ACHN (cell line): ENCODE data around the gene ELF2.
"Not testable (repeated sequence)": the region's sequence is repeated elsewhere in the genome, so short reads cannot be mapped to it uniquely, and the experiment has no call there.

Experiments used
- DNase-seq: peaks from one replicate; pipeline ENCODE4 v3.0.0-alpha.2; 2015
- in situ Hi-C: cut with HindIII; loops from 2 replicates; pipeline ENCODE4 v1.10.0; 2017; ENCODE audit warnings: low sequenced_read_pairs, low pct_ligation_motif_present, low pct_unique_long_range_greater_than_20kb

ELF2 gene

DNA sequence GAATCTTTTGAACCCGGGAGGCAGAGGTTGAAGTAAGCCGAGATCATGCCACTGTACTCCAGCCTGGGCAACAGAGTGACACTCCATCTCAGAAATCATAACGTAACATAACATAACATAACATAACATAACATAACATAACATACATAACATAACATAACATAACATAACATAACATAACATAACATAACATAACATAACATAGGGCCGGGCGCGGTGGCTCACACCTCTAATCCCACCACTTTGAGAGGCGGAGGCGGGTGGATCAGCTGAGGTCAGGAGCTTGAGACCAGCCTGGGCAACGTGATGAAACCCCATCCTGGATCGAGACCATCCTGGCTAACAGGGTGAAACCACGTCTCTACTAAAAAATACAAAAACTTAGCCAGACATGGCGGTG is 84.7 kb downstream of the ELF2 start:
- in situ Hi-C loops, result no loop called here
- DNase-seq, result no peak

DNA sequence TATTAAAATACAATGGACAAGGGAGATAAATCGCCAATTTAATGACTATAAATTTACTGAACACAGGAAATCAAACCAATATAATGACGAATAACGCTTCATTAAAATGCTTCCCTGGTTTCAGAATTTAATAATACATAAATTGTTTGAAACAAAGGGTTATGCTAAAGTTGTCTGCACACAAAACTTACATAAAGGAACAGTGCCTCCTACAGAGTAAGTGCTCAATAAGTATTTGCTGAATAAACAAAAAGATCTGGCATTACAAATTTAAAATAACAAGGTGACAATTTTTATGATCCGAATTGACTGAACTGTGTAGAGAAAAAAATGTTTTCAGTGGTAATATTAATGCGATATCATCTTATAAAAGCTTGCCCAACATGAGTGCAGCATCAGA is 91.9 kb downstream of the ELF2 start:
- in situ Hi-C loops, result no loop called here
- peak; percentile 24 for DNase-seq

DNA sequence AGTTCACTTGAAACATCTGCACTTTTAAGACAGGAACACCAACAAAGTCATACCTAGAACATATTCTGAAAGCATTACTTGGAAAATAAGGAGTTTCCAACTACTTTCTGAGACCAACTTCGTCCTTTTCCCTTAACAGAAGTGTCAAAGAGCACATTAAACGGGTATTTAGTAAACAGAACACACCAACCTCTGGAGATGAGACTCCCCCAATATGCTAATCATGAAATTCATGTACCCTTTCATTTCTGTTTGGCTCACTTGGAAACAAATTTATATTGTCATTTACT is 92.3 kb downstream of the ELF2 start:
- in situ Hi-C loops, result no loop called here
- DNase-seq, result no peak

DNA sequence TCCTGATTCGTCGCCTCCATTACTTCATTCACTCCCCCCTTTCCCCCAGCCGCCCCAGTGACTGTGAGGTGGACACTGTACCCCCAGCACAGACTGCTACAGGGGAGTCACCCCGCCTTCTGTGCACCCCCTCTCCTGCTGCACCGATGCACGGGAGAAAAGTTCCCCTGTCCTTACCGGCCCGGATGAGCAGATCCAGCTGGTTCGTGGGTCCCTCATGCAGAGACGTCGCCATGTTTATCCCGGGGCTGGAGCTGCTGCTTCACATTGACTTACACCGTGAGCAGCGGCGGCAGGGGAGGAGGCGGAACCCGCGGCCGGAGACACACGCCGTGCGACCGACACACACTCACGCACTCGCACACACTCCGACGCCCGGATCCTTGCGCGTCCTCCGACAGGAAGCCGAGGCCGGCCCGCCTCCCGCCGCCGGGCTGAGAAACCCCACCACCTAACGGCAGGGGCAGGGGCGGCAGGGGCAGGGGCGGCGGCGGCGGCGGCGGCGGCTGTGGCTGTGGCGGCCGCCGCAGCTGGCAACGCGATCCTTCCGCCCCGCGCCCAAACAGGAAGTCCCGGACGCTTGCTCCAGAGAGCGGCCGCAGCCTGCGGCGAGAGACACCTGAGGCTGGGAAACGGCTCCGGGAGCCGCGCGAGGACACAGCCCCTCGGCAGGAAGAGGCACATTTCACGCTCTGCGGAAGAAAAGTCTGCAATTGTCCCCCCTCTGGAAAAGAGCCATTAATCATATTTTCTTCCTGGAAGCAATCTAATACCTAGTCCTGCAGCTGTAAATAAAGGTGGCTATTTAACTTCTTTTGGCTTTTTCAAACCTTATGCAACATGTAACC is 92.8 kb downstream of the ELF2 start:
- DNase-seq, result peak; percentile 90
- in situ Hi-C loops, result no loop called here

DNA sequence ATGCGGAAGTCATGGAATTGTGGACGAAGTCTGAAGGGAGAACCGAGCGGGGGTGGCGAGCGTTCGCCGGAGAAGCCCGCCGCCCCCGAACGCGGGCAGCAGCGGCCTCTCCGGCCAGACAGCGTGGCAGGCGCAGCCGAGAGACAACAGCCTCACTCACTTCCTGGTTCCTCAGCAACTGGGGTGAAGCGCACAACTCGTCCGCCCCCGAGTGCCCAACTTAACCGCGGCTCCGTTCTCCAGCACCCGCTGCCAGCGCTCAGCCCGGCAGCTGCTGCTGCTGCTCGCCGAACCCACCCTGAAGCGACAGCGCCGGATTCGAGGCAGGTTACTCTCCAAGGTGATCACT is 93.4 kb downstream of the ELF2 start:
- peak; percentile 64 for DNase-seq
- in situ Hi-C loops, result no loop called here

DNA sequence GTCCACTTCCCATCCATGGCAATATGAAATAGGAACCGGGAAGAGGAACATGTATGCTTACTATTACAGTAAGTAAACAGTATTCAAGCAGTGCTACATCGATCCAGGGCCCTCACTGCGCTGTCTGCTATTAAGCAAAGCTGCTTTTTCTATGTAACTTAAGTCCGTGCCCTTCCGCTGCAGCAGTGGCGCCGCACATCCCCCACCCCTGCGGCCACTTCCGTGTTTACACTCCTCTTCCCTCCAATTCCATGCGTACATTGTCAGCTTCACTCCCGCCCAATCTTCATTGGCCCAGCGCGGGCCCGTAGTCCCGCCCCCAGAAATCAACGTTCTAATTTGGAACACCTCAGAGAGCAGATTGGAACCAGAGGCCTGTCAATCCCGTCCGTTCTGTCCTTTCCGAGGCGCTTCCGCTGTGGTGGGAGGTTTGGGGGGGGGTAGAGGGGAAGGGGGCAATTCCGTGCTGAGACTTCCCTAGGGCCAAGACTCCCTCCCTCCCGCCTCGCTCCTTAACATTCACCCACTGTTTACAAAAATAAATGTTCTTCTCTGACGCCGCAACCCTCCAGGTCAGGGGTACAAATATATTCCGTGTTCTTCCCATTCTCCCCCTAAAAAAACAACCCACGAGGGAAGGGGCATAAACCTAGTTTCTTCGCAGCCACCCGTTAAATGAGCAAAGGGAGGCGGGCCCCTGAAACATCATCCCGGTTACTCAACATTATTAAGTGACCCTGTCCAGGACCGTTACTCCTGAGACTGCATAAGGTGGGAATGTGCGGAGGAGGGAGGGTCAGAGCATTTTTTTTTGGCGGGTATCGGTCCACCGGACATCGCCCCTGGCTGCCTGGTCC is 94.0 kb downstream of the ELF2 start:
- peak; percentile 98 for DNase-seq
- in situ Hi-C loops, result no loop called here

DNA sequence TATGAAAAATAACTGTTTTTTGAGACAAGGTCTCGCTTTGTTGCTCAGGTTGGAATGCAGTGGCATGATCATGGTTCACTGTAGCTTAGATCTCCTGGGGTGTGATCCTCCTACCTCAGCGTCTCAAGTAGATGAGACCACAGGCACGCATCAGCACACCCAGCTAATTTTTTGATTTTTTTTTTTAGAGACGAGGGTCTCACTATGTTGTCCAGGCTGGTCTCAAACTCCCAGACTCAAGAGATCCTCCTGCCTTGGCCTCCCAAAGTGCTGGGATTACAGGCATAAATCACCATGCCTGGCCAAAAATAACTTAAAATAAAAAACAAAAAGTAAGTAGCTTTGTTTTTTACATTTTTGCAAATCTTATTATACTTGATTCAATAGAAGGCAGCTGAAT is 98.1 kb downstream of the ELF2 start:
- in situ Hi-C loops, result no loop called here
- DNase-seq, result no peak

DNA sequence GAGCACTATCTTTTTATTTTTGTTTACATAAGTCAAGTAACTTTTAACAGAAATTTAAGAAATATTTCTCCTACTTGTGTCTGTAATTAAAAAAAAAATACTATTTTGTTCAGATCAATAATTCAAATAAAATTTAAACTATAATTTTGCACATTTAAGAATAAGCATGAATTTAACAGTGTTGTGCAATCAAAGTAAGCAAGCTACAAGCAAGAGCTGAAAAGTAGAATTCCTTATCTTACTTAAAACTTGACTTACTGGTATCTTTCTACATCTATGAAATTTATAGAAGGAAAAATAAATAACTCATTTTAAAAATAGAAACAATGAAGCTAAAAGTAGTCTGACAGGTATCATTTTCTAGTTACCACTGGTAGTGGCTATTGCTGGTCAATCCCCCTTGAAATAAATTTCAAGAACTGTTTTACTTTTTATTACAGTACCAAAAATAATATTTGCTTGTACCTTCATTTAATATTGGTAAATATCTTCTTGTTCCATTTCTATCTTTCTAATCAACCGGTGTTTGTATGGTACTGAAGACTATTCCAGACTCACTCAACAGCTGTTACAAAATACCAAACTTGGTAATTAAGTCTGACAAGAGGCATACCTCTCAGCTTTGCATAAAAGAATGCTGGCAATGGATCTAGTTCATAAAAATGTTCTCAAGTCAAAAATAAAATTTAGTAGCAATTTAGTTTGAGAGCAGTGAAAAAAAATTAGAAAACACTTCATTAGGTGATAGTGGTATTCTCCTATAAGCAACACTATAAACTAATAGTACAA is 99.3 kb downstream of the ELF2 start:
- in situ Hi-C loops, result no loop called here
- DNase-seq, result no peak

DNA sequence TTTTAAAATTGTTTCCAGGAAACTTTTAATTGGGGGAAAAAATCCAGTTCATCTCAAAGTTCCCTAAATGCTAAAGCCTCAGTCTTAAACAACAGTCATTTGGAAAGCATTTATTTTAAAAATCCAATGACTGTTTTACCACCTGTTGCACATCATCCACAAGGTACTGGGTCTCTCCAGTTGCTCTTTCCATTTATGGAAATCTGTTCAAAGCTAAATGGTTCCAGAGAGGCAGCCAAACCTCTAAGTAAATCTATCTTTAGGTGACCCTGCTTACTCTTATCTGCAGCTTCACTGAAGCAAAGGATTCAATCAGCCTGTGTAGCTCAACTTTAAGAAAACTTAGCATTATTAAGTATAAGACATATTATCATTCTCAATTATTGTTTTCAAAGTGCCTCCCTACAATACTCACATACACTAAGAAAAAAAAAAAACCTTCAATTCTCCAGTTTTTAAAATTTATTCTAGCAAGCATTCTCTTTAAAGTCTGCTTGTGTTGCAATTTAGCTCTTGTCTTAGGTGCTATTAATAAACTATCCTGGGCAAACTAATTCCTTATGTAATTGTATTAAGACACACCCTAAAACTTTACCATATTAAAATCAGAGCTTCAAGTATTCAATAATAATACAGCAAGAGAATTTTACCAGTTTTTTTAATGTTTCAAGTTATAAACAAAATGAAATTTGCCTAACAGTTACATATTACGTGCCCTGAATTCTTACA is 100.8 kb downstream of the ELF2 start:
- in situ Hi-C loops, result no loop called here
- DNase-seq, result no peak

DNA sequence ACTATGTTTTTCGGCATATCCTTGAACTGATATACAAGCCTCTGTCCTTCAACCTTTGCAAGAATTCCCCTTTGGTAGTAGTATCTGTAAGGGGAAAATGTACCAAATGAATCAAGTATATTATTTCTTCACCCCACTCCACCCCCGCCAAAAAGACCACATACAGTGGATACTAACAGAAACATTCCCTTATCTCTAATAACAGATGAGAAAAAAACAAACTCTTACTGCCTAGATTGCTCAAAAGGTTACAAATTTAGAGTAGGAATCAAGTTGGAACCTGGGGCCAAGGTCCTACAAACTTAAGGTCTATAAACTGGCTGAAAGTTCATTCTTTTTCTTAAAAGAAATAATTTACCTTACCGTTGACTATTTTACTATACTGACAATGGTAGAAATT is 116.4 kb downstream of the ELF2 start:
- DNase-seq, result no peak
- in situ Hi-C loops, result no loop called here

DNA sequence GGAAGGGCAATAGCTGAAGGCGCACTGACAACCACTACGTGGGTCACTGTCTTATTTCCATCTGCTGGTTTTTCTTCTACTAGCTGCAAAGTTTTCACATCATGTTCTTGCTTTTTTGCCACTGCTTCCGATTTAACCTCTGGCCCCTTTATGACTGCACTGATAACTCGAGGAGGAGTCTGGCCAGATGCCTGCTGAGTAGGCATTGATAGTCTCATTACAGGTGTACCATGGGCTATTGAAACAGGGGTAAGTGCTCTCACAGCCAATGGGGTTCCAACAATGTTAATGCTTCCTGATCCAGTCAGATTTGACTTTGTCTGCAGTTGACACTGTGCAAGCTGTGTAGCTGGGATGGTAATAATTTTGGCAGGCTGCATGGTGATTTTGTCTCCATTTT is 118.0 kb downstream of the ELF2 start:
- DNase-seq, in situ Hi-C loops: not testable (repeated sequence)

DNA sequence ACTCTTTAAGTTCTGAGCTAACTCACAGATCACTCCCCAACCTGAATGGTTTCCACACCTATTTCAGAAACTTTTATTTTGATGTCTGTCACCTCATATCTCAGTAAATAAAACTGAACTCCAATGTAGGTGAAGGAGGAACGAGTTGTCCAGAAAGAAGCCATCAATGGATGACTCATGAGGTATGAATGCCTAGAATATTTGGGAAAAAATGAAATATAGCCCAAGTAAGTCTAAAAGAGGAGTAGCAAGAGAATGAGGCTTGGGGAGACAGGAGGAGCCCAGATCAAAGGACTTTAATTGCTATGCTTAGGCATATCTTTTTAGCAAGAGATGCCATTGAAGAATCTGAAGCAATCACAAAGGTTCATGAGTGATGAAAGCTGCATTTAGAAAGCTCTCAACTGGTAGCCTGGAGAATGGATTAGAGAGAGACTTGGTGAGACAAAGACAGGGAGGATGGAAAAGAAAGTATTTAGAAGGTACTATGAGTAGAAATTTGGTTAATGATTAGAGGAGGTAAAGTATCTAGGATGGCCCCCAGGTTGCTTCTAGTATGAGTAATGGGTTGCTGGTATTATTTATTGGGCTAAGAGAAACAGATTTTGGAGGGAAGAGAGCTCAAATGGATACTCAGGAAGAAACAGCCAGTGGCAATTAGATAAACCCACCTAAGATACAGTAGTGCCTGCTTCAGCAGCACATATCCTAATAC is 122.1 kb downstream of the ELF2 start:
- in situ Hi-C loops, result no loop called here
- DNase-seq, result no peak

DNA sequence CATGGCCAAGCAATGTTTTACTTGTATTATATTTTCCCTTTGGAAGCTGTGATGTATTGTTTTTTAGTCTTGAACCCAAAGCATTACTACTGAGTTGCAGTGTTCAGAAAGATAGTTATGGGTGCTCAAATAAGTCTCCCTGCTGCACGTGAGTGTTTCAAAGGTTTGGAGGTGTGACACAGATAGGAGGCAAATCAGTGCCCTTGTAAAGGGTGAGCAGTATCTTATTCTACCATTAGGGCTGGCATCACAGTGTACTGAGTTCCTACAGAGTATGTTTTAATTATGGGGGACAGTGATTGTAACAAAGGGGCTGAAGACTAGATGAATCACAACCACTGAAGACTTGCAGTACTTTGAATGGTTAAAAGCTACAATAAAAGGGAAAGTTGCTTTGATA is 123.1 kb downstream of the ELF2 start:
- in situ Hi-C loops, result no loop called here
- DNase-seq, result no peak

DNA sequence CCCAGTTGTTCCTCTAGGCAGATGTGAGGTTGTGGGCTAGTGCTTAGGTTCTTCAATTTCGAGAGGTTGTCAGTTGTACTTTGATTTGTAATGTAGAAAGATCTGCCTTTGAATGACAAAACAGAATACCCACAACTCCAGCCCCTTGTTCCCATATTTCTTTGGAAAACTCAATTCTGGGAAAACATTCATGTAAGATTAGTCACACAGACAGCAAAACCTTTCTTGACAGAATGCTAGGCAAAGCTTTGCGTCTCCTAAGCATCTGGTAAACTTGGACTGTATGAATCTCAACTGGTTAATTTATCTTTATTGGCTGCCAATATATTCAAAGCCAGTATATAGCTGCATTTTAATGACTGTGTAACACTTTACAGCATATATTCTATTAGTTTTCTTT is 126.6 kb downstream of the ELF2 start:
- no peak for DNase-seq
- in situ Hi-C loops, result no loop called here

DNA sequence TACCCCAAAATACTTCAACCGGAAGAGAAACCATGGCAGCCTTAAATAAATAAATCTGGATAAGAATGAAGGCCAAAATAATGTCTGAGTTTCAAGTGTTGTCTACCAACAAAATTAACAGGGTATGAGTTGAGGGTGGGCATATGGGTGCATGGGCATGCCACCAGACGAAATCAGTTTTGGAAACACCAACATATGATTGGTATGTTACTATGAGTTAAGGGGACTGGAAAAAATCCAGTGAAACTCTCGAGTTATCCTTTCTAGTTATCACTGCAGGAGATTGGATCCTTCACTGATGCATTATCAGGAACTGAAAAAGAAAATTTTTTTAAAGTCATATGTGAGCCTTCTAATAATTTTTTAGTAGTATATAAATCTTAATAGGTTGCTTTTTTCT is 129.0 kb downstream of the ELF2 start:
- in situ Hi-C loops, result no loop called here
- DNase-seq, result no peak

DNA sequence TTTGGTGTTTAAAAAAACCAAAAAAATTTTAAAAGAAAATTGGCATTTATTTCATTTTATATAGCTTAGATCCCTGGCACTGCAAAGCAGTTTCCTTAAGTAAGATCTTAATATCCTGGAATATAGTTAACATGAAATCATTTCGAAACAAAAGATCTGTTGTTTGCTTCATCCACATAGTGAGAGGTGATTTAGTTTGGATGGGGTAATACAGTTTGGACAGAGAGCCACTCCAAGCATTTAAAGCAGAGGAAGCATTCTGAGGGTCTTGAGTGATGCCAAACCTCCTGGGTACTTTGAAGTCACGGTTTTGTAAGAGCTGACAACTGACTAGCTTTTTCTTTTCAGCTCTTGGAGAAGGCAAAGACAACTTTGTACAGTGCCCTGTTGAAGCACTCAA is 132.7 kb downstream of the ELF2 start:
- DNase-seq, result no peak
- in situ Hi-C loops, result no loop called here

DNA sequence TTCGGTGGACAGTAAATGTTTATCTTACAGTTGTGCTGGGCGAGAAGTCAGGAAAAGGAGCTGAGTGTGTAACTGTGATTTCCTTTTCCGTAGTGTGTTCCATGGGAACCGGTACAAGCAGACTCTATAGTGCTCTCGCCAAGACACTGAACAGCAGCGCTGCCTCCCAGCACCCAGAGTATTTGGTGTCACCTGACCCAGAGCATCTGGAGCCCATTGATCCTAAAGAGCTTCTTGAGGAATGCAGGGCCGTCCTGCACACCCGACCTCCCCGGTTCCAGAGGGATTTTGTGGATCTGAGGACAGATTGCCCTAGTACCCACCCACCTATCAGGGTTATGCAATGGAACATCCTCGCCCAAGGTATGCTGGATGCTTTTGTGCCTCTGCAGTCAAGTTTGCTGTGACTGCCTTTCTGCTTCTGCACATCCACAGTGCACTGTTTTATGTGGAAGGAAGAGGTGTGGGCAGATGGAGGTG is 134.0 kb downstream of the ELF2 start:
- in situ Hi-C loops, result no loop called here
- no peak for DNase-seq

DNA sequence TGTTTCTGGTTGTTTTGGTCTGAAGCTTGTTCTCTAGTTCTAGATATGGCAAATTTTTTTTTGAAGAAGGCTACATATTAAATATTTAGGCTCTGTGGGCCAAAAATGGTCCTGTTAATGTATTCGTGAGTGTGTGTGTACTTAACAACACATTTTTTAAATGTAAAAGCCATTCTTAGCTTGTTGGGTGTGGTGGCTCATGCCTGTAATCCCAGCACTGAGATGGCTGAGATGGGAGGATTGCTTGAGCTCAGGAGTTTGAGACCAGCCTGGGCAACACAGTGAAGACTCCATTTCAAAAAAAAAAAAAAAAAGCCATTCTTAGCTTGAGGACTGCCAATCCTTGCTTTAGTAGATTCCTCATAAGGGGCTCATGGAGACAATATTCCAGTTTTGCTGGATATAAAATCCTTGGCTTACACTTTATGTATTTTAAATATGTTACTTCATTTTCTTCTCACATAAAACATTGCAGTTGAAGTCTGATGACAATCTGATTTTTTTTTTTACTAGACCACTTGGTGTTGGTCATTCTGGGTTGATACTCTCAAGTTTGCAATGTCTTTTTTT is 138.1 kb downstream of the ELF2 start:
- in situ Hi-C loops, result no loop called here
- DNase-seq, result no peak
